Naive thymus-derived CD8-positive, alpha-beta T cell (primary cell): ENCODE data around the gene VEZT. TPM values are rescaled to one million over a fixed set of nuclear protein-coding genes. Genes with fewer than 3 reads are reported as not detected.
"Not testable (repeated sequence)": the region's sequence is repeated elsewhere in the genome, so short reads cannot be mapped to it uniquely, and the experiment has no call there.

Source experiments
- ATAC-seq, 2 donors: fragments of 150-1000 bp; cut with Tn5 transposase in 1 of 2; sonication (Bioruptor Pico), chemical (Tn5 transposase) in 1 of 2; 1 replicate in 1 of 2; 2 replicates in 1 of 2; pipeline ENCODE4 v1.10.0; 2021; ENCODE audit warnings: mild to moderate bottlenecking in 2 of 2, moderate library complexity in 2 of 2
- POLR2A ChIA-PET: fragments of 350-600 bp; sonication (Branson Sonifier 250); formaldehyde crosslinking; loops from one replicate; lab custom pipeline; 2021; ENCODE audit warnings: antibody characterized with exemption; lab: Charles Lee
- DNase-seq, 10 donors: peaks; one replicate each; pipeline versions ENCODE4 v3.0.0 to v3.0.0-alpha.2; 2020 to 2022
- H3K27ac Mint-ChIP-seq, 10 donors: one replicate each; pipeline ENCODE4 v1.8.0; 2020 to 2022; ENCODE audit warnings: mild to moderate bottlenecking in 10 of 10, mixed read lengths in 10 of 10, moderate library complexity in 4 of 10, inconsistent platforms in 1 of 10
- H3K27me3 Mint-ChIP-seq, 5 donors: one replicate each; pipeline ENCODE4 v1.8.0; 2021 to 2022; ENCODE audit warnings: mixed read lengths in 5 of 5
- H3K36me3 Mint-ChIP-seq, 3 donors: one replicate each; pipeline ENCODE4 v1.8.0; 2020 to 2022; ENCODE audit warnings: mixed read lengths in 3 of 3, mild to moderate bottlenecking in 2 of 3, inconsistent platforms in 1 of 3
- H3K4me1 Mint-ChIP-seq, 4 donors: one replicate each; pipeline ENCODE4 v1.8.0; 2021 to 2022; ENCODE audit warnings: mixed read lengths in 4 of 4
- H3K4me3 Mint-ChIP-seq, 10 donors: one replicate each; pipeline ENCODE4 v1.8.0; 2020 to 2022; ENCODE audit warnings: mild to moderate bottlenecking in 10 of 10, mixed read lengths in 10 of 10, moderate library complexity in 6 of 10, inconsistent platforms in 1 of 10
- H3K9me3 Mint-ChIP-seq, 9 donors: one replicate each; pipeline ENCODE4 v1.8.0; 2020 to 2022; ENCODE audit warnings: mixed read lengths in 9 of 9, mild to moderate bottlenecking in 3 of 9, inconsistent platforms in 1 of 9, moderate library complexity in 1 of 9
- polyA plus RNA-seq, 3 donors: library from polyadenylated mRNA; unstranded; fragments of 300-500 nt; fragmentation: Illumina TruSeq; gene quantifications; one replicate each; pipeline ENCODE4 v1.2.3, GENCODE V29; 2021
- total RNA-seq, 8 experiments: library from RNA in 2 of 8; stranded (reverse) in 2 of 8; gene quantifications; one replicate each; pipeline ENCODE4 v1.2.3 and lab custom pipeline; 2021 to 2026

The VEZT gene
- total and polyA plus RNA-seq, 5 experiments from 2014 or later = 17.4 to 44.8 (median 22.7) TPM

- Mint-ChIP-seq H3K4me1 (peaks cover 0 to 10% (median 0%) of the 10 kb centered on the region in 4 donors), H3K27me3 (no peaks in the 10 kb centered on the region), H3K9me3 (no peaks in the 10 kb centered on the region), H3K36me3 (peaks cover 16 to 66% (median 22%) of the 10 kb centered on the region in 3 donors), H3K4me3 (no peak overlapping the region), H3K27ac (peak overlapping the region in 1 of 10 donors; percentile 13)
- DNase-seq = no peak
- no peak for ATAC-seq
- POLR2A ChIA-PET = no interaction called here
Observed at GRCh38 chr12:95279856-95280255, 62.2 kb downstream of the VEZT start.

- POLR2A ChIA-PET = no interaction called here
- Mint-ChIP-seq H3K27ac (no peak overlapping the region), H3K4me3 (no peak overlapping the region), H3K4me1 (peaks cover 0 to 8% (median 0%) of the 10 kb centered on the region in 4 donors), H3K36me3 (peaks cover 16 to 60% (median 21%) of the 10 kb centered on the region in 3 donors), H3K27me3 (no peaks in the 10 kb centered on the region), H3K9me3 (no peaks in the 10 kb centered on the region)
- no peak for ATAC-seq
- no peak for DNase-seq
Observed at GRCh38 chr12:95282266-95282665, 64.7 kb downstream of the VEZT start.

- H3K4me1 Mint-ChIP-seq = peaks cover 0 to 8% (median 0%) of the 10 kb centered on the region in 4 donors
- POLR2A ChIA-PET = no interaction called here
- no peaks in the 10 kb centered on the region for H3K9me3 Mint-ChIP-seq
- no peak for ATAC-seq
- peak overlapping the region in 2 of 10 donors; percentile 25 to 32 for H3K27ac Mint-ChIP-seq
- DNase-seq = no peak
- no peaks in the 10 kb centered on the region for H3K27me3 Mint-ChIP-seq
- peaks cover 16 to 59% (median 28%) of the 10 kb centered on the region in 3 donors for H3K36me3 Mint-ChIP-seq
- H3K4me3 Mint-ChIP-seq = no peak overlapping the region
Observed at GRCh38 chr12:95283371-95283770, 65.8 kb downstream of the VEZT start.

- no peaks in the 10 kb centered on the region for H3K27me3 Mint-ChIP-seq
- H3K4me3 Mint-ChIP-seq = no peak overlapping the region
- H3K9me3 Mint-ChIP-seq = no peaks in the 10 kb centered on the region
- DNase-seq (no peak), ATAC-seq (no peak)
- no peak overlapping the region for H3K27ac Mint-ChIP-seq
- peaks cover 0 to 8% (median 0%) of the 10 kb centered on the region in 4 donors for H3K4me1 Mint-ChIP-seq
- POLR2A ChIA-PET = no interaction called here
- H3K36me3 Mint-ChIP-seq = peaks cover 16 to 71% (median 39%) of the 10 kb centered on the region in 3 donors
Observed at GRCh38 chr12:95286713-95287112, 69.1 kb downstream of the VEZT start.

GRCh38 chr12:95291501-95291900 lies 73.9 kb downstream of the VEZT start:
- no peaks in the 10 kb centered on the region for H3K27me3 Mint-ChIP-seq
- no peak overlapping the region for H3K4me3 Mint-ChIP-seq
- H3K9me3 Mint-ChIP-seq = no peaks in the 10 kb centered on the region
- no peak for ATAC-seq
- POLR2A ChIA-PET = no interaction called here
- DNase-seq = no peak
- H3K36me3 Mint-ChIP-seq = peaks cover 5 to 56% (median 32%) of the 10 kb centered on the region in 3 donors
- H3K4me1 Mint-ChIP-seq = peaks cover 0 to 2% (median 0%) of the 10 kb centered on the region in 4 donors
- H3K27ac Mint-ChIP-seq = peak overlapping the region in 1 of 10 donors; percentile 50

- Mint-ChIP-seq H3K27ac (peak overlapping the region in 1 of 10 donors; percentile 77), H3K27me3 (no peaks in the 10 kb centered on the region), H3K9me3 (no peaks in the 10 kb centered on the region), H3K4me3 (no peak overlapping the region), H3K4me1 (peaks cover 0 to 3% (median under 1%) of the 10 kb centered on the region in 4 donors), H3K36me3 (peaks cover 9 to 68% (median 24%) of the 10 kb centered on the region in 3 donors)
- no peak for DNase-seq
- POLR2A ChIA-PET = no interaction called here
- no peak for ATAC-seq
Observed at GRCh38 chr12:95298916-95299315, 81.3 kb downstream of the VEZT start.

- no peak overlapping the region for H3K4me3 Mint-ChIP-seq
- no peaks in the 10 kb centered on the region for H3K9me3 Mint-ChIP-seq
- peaks cover 0 to 3% (median under 1%) of the 10 kb centered on the region in 4 donors for H3K4me1 Mint-ChIP-seq
- H3K36me3 Mint-ChIP-seq = peaks cover 9 to 59% (median 26%) of the 10 kb centered on the region in 3 donors
- no peak for ATAC-seq
- no peak overlapping the region for H3K27ac Mint-ChIP-seq
- no peak for DNase-seq
- POLR2A ChIA-PET = no interaction called here
- H3K27me3 Mint-ChIP-seq = no peaks in the 10 kb centered on the region
Observed at GRCh38 chr12:95300286-95300685, 82.7 kb downstream of the VEZT start.

GRCh38 chr12:95303476-95303875 lies 85.9 kb downstream of the VEZT start:
- Mint-ChIP-seq H3K4me1 (peaks cover 0 to 3% (median 0%) of the 10 kb centered on the region in 4 donors), H3K4me3 (no peak overlapping the region), H3K9me3 (peaks cover 0 to 2% (median 0%) of the 10 kb centered on the region in 9 donors), H3K27ac (no peak overlapping the region), H3K27me3 (no peaks in the 10 kb centered on the region), H3K36me3 (peaks cover under 1 to 43% (median 21%) of the 10 kb centered on the region in 3 donors)
- DNase-seq (no peak), ATAC-seq (no peak)
- POLR2A ChIA-PET = no interaction called here

- ATAC-seq (no peak), DNase-seq (no peak)
- POLR2A ChIA-PET = no interaction called here
- H3K27ac Mint-ChIP-seq = no peak overlapping the region
- H3K4me1 Mint-ChIP-seq = peaks cover 0 to 3% (median 0%) of the 10 kb centered on the region in 4 donors
- H3K36me3 Mint-ChIP-seq = peaks cover 5 to 45% (median 29%) of the 10 kb centered on the region in 3 donors
- H3K27me3 Mint-ChIP-seq = no peaks in the 10 kb centered on the region
- no peak overlapping the region for H3K4me3 Mint-ChIP-seq
- H3K9me3 Mint-ChIP-seq = peaks cover 0 to 2% (median 0%) of the 10 kb centered on the region in 9 donors
Observed at GRCh38 chr12:95304673-95305198, 87.1 kb downstream of the VEZT start.

GRCh38 chr12:95312656-95313055 lies 95.0 kb downstream of the VEZT start:
- ATAC-seq (no peak), DNase-seq (no peak)
- Mint-ChIP-seq H3K9me3 (no peaks in the 10 kb centered on the region), H3K4me1 (no peaks in the 10 kb centered on the region), H3K36me3 (peaks cover 5 to 16% (median 12%) of the 10 kb centered on the region in 3 donors), H3K27me3 (peaks cover 0 to 5% (median 4%) of the 10 kb centered on the region in 5 donors), H3K27ac (no peak overlapping the region), H3K4me3 (no peak overlapping the region)
- POLR2A ChIA-PET = no interaction called here

- not testable (repeated sequence) for H3K4me3 Mint-ChIP-seq, H3K27me3 Mint-ChIP-seq, H3K9me3 Mint-ChIP-seq, DNase-seq, H3K4me1 Mint-ChIP-seq, ATAC-seq, H3K36me3 Mint-ChIP-seq, H3K27ac Mint-ChIP-seq
- POLR2A ChIA-PET = interaction anchor here (0.6 kb wide), 1 partner anchor 269 kb away, joined by 3 read pairs; no protein-coding TSS in a partner anchor
Observed at GRCh38 chr12:95314756-95315155, 97.1 kb downstream of the VEZT start.

- Mint-ChIP-seq H3K27me3 (peaks cover 0 to 5% (median 4%) of the 10 kb centered on the region in 5 donors), H3K27ac (no peak overlapping the region), H3K9me3 (no peaks in the 10 kb centered on the region), H3K4me1 (no peaks in the 10 kb centered on the region), H3K4me3 (no peak overlapping the region), H3K36me3 (no peaks in the 10 kb centered on the region)
- no peak for ATAC-seq
- POLR2A ChIA-PET = interaction anchor here (0.7 kb wide), 1 partner anchor 9 kb away, joined by 8 read pairs; no protein-coding TSS in a partner anchor
- no peak for DNase-seq
Observed at GRCh38 chr12:95316798-95317197, 99.2 kb downstream of the VEZT start.

- Mint-ChIP-seq H3K4me1 (no peaks in the 10 kb centered on the region), H3K36me3 (no peaks in the 10 kb centered on the region), H3K27me3 (peaks cover 0 to 8% (median 6%) of the 10 kb centered on the region in 5 donors), H3K4me3 (no peak overlapping the region), H3K27ac (no peak overlapping the region), H3K9me3 (no peaks in the 10 kb centered on the region)
- no peak for ATAC-seq
- no peak for DNase-seq
- POLR2A ChIA-PET = no interaction called here
Observed at GRCh38 chr12:95318071-95318545, 100.5 kb downstream of the VEZT start.
